HUDEP-2 (cell line): ENCODE results near the gene PRUNE2.
"Not testable (repeated sequence)": the region's sequence is repeated elsewhere in the genome, so short reads cannot be mapped to it uniquely, and the experiment has no call there.

Experiments
- DNase-seq, 76 experiments: peaks; one replicate each; lab custom pipeline; 2025; ENCODE audit not compliant: unreplicated experiment in 76 of 76; lab: John Stamatoyannopoulos, UW

PRUNE2 gene

GRCh38 chr9:76608575-76609273, 297.2 kb downstream of the PRUNE2 start:
- DNase-seq = no peak

DNA sequence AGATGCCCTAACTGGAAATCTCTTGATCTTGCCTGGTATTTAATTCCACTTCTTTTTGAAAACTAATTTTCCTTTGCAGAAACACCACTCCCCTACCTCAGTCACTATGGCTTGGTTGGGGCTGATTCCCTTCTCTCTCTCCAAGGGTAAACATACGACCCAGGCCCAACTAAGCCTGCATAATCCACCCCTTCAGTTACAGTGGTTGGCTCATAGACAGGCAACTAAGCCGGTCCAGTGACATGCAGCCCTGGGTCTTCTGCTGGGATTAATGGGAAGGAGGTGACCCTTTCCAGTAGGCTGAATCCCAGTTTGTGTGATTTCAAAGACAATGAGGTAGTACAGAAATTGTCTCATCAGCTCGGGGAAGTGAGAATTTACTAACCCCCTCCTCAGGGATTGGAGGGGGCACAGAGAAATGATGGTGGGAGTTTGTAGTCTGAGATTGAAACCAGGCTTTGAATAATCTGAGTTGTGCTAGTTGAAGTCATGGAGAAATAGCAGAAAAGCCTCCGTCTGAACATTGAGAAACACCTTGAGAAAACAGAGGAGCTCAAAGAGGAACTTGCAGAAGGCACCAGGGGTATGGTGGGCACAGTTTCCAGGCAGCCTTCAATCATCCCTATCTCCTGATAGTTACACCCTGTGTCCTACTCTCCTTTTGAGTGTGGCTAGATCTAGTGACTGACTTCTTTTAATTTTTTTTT, 298.0 kb downstream of the PRUNE2 start:
- DNase-seq = no peak

- DNase-seq = no peak
These were observed 300.5 kb downstream of the PRUNE2 start for GRCh38 chr9:76605321-76605900.

GRCh38 chr9:76603931-76604570, 301.9 kb downstream of the PRUNE2 start:
- DNase-seq = no peak

DNA sequence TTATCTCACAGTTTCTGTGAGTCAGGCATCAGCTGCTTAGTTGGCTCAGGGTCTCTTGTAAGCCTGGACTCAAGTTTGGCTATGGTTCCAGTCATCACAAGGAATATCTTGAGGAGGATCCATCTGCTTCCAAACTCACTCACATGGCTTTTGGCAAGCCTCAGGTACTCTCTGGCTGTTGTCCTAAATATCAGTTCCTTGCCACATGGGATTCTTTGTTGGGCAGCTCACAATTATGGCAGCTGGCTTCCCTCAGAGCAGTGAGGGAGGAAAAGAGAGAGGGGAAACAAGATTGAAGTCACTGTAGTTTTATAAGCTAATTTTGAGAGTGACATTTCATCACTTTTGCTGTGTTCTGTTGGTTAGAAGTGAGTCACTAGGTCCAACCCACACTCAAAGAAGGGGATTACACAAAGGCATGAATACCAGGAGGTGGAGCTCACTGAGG, 302.4 kb downstream of the PRUNE2 start:
- DNase-seq = no peak

DNA sequence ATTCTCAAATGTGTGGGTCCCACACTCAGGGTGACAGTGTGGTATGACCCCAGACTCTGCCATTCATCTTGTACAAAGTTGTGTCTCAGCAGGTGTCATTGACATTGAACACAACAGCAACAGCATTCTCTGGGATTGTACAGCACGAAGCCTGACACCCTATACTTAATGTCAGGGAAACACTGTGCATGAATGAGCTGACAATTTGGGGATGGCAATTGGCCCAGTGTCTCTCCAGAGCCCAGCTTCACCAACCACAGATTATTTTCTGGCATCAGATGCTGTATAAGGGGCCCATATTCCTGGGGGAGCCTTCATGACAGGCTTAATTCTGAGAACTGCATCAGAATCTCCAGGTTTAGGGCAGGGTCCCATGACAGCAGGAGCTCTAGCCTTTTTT, 303.7 kb downstream of the PRUNE2 start:
- DNase-seq = no peak

GRCh38 chr9:76600007-76600615, 305.8 kb downstream of the PRUNE2 start:
- no peak for DNase-seq

DNA sequence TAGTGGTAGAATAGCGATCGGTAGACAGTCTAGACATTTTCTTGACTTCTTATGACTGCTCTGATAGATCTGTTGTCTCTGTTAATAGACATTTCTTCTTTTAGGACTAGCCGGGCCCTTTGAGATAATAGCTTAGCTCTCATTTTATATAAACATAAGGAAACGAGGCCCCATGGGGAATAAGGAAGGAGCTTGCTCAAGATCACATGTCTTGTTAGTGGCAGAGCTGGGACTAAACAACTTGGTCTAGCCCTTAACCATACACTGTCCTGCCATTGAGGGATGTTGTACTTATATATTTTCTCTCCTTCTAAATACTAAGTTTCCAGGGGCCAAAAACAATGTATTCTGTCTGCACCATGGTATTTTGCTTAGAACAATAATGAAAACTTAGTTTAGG, 306.9 kb downstream of the PRUNE2 start:
- no peak for DNase-seq

DNA sequence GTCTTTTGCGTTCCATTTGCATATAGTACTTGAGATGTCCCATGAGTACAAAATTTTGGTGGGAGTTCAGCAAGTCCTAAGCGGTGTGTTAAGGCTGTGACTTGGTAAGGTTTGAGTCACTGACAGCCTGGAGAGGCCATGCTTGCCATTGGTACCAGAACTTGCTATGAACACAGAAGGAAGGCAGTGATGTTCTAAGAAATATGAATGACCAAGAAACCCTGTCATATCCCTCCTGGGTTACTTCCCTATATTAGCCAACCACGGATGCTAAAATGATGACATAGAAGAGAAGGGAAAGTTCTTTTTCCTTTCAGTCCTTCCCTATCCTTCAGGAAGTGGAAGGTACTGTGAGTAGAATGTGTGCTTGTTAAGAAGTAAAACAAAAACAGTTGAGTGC, 310.3 kb downstream of the PRUNE2 start:
- DNase-seq = no peak

- DNase-seq = no peak
These were observed 311.0 kb downstream of the PRUNE2 start for GRCh38 chr9:76594764-76595424.

- not testable (repeated sequence) for DNase-seq
These were observed 311.8 kb downstream of the PRUNE2 start for GRCh38 chr9:76593961-76594735.

DNA sequence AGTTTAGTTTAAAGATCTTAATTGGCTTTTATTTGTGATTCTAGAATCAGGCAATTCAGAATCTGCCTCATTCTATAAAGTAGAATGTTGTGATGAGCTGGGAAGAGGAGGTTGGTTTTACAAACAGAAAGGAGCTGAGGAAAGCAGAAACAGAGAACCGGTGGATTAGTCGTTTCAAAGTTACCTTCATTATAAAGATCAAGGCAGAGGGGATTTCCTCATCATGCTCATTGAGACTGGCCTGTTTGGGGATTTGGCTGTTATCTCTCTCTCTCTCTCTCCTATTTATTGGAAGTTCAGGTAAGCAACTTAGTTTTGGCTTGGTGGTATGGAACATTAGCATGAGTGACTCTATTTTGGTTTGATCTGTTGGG, 313.0 kb downstream of the PRUNE2 start:
- DNase-seq = no peak

DNA sequence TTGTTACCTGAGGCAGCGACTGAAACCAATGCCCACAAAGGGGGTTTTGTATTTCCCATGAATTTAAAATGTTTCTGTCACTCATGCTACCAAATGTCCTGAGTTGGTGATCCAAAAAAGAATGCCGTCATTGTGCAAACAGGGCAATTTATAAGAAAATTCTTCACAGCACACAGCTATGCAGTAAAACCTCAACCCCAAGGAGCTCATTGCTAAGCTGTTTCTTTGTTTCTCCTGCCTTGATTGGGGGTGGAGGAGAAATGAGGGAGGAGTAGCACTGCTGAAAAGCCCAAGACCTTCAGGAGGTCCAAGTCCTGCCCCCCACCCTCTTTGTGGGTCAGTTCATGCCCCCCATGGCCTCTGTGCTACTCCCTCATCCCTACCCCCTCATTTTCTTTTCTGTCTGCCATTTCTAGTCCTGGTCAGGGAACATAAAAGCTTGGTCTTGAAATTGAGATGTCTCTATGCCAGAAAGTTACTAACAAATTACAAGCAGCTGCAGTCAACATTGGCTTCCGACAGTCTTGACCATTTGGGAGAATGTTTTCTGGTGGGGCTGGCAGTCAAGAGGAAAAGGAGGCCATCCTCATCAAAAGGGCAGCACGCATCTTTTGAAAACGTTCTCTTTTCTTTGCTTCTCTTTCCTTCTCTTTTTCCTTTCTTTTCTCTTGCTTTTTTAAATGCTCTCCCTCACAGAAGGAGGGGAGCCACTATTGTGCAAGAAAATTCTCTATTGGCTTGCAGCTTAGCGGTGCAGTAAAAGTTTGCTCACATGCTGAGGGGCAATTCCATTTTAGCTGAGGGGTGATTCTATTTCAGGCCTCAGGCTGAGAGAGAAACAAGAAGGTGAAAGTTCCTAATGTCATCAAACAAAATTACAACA, 313.6 kb downstream of the PRUNE2 start:
- DNase-seq = no peak

DNA sequence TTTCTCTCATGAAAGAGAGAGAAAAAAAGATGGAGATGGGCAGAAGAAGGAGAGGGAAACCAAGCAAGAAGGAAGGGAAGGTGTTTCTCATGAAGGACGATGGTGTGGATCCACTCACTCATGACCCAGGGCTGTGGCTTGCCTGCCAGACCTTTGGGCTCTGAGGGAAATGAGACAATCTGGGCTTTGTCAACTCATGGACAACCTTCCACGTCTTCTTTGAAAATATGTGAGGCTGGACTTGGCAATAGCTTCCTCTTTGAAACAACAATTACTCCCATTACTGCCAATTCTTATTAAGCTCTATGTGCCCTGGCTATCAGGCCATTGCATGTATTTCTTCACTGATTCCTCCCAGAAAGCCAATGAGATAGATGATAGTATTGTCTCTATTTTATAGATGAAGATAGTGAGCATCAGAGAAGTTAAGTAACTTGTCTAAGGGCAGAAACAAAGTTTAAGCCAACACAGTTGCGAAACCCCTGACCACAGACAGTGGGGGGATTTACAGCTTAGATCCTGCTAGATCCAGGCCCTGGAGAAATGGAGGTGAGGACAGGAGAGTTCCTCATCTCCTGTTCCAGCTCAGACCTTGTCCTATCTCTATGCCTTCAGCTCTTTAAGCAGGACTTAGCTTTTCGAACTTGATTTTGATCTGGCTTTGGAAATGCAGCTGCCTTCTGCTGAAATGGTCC, 314.5 kb downstream of the PRUNE2 start:
- no peak for DNase-seq

DNA sequence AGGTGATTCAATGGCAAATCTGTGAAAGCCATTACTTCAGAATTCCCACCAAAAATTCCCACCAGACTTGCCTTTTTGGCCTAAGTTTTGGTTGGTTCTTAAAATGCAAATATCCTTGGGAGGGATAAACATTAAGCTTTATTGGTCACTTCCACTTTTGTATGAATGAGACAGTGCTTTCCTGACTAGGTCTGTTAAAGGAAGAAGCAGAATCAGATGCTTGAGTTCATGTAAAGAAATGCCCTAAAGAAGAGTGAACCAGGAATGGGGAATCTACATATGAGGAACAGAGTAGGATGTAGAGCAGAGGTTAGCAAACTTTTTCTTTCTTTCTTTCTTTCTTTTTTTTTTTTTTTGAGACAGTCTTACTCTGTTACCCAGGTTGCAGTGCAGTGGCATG, 317.6 kb downstream of the PRUNE2 start:
- DNase-seq = no peak

- DNase-seq = no peak
These were observed 319.3 kb downstream of the PRUNE2 start for GRCh38 chr9:76586390-76587314.
